H1 (cell line): Measurements from ENCODE around the gene RAB11B. TPM values are rescaled to one million over a fixed set of nuclear protein-coding genes. Genes with fewer than 3 reads are reported as not detected.
"Not testable (repeated sequence)": the region's sequence is repeated elsewhere in the genome, so short reads cannot be mapped to it uniquely, and the experiment has no call there.

Source experiments
- CTCF ChIA-PET: fragments of 300-600 bp; sonication (Branson Sonifier 250); formaldehyde crosslinking; loops from one replicate; lab custom pipeline; 2021; ENCODE audit not compliant: partially characterized antibody; lab: Charles Lee
- POLR2A ChIA-PET: fragments of 300-600 bp; sonication (Branson Sonifier 250); formaldehyde crosslinking; loops from one replicate; lab custom pipeline; 2021; ENCODE audit warnings: inconsistent platforms; ENCODE audit not compliant: partially characterized antibody; lab: Charles Lee
- DNase-seq, 2 experiments: peaks; one replicate each; pipeline versions ENCODE4 v3.0.0 to v3.0.0-alpha.2; 2010 to 2022; ENCODE audit warnings: low spot score in 2 of 2, low read depth in 1 of 2, mixed read lengths in 1 of 2
- FAIRE-seq: peaks from 2 replicates; lab custom pipeline; 2011; peaks lifted over from hg19 to GRCh38; lab: Jason Lieb, UNC
- H2AFZ ChIP-seq: 2 replicates; pipeline ENCODE4 v1.8.1; 2012; ENCODE audit warnings: low read length, inconsistent platforms
- H2AK5ac ChIP-seq: 2 replicates; pipeline ENCODE4 v1.6.1; 2013; ENCODE audit warnings: low read depth, low read length
- H2BK120ac ChIP-seq: replicated peaks from 2 replicates; pipeline ENCODE3; 2013; ENCODE audit warnings: low read depth, low read length, inconsistent platforms
- H2BK12ac ChIP-seq: 2 replicates; pipeline ENCODE4 v1.6.1; 2013; ENCODE audit warnings: low read depth, low read length
- H2BK15ac ChIP-seq: 2 replicates; pipeline ENCODE4 v1.6.1; 2013; ENCODE audit warnings: low read length
- H2BK20ac ChIP-seq: 2 replicates; pipeline ENCODE4 v1.6.1; 2013; ENCODE audit warnings: low read length
- H2BK5ac ChIP-seq: 2 replicates; pipeline ENCODE4 v1.6.1; 2013; ENCODE audit warnings: low read depth, low read length
- H3K14ac ChIP-seq: 2 replicates; pipeline ENCODE4 v1.6.1; 2013; ENCODE audit warnings: inconsistent platforms; ENCODE audit not compliant: insufficient read length
- H3K18ac ChIP-seq: 2 replicates; pipeline ENCODE4 v1.6.1; 2013; ENCODE audit warnings: low read length; ENCODE audit errors: extremely low read depth
- H3K23ac ChIP-seq: 2 replicates; pipeline ENCODE4 v1.6.1; 2013; ENCODE audit warnings: inconsistent platforms; ENCODE audit not compliant: insufficient read length
- H3K23me2 ChIP-seq: 2 replicates; pipeline ENCODE4 v1.6.1; 2013; ENCODE audit warnings: low read depth, low read length
- H3K27ac ChIP-seq: 2 replicates; pipeline ENCODE4 v1.6.1; 2011; ENCODE audit warnings: low read depth, low read length, inconsistent platforms
- H3K27me3 ChIP-seq, 4 experiments: replicated peaks in 1 of 4; 1 replicate in 1 of 4; 2 replicates in 3 of 4; pipeline versions ENCODE4 v1.6.1 to v1.8.1; 2011 to 2013; ENCODE audit warnings: low read length in 3 of 4, mild to moderate bottlenecking in 3 of 4, inconsistent platforms in 2 of 4, mixed read lengths in 2 of 4, moderate library complexity in 1 of 4; ENCODE audit not compliant: control insufficient read depth in 3 of 4, insufficient read depth in 3 of 4; ENCODE audit errors: extremely low read depth in 1 of 4
- H3K36me3 ChIP-seq, 4 experiments: 2 replicates each; pipeline versions ENCODE4 v1.6.1 to v1.8.1; 2011 to 2013; ENCODE audit warnings: mild to moderate bottlenecking in 4 of 4, low read length in 3 of 4, moderate library complexity in 2 of 4, control low read depth in 1 of 4, inconsistent platforms in 1 of 4; ENCODE audit not compliant: insufficient read depth in 4 of 4, control insufficient read depth in 2 of 4
- H3K4ac ChIP-seq: replicated peaks from 2 replicates; pipeline ENCODE3; 2013; ENCODE audit warnings: low read length, low read depth, mixed read lengths, inconsistent platforms; ENCODE audit not compliant: insufficient read length
- H3K4me1 ChIP-seq, 4 experiments: replicated peaks in 1 of 4; 1 replicate in 1 of 4; 2 replicates in 3 of 4; pipeline versions ENCODE4 v1.6.1 to v1.8.1; 2011 to 2013; ENCODE audit warnings: low read length in 3 of 4, inconsistent platforms in 2 of 4, mixed read lengths in 1 of 4; ENCODE audit not compliant: insufficient read depth in 4 of 4, control insufficient read depth in 3 of 4
- H3K4me2 ChIP-seq, 2 experiments: 2 replicates each; pipeline versions ENCODE4 v1.6.1 to v1.8.1; 2011 to 2013; ENCODE audit warnings: low read depth in 2 of 2, low read length in 2 of 2, control low read depth in 1 of 2, inconsistent platforms in 1 of 2, mild to moderate bottlenecking in 1 of 2; ENCODE audit not compliant: insufficient read depth in 1 of 2
- H3K4me3 ChIP-seq, 4 experiments: fragments of 200-600, 300-600 bp in 1 of 4; sonication (generic), shearing (Covaris generic), sonication (Bioruptor Twin) in 1 of 4; 2 replicates each; pipeline versions ENCODE4 v1.5.1 to v1.8.1; 2011 to 2016; ENCODE audit warnings: low read length in 4 of 4, low read depth in 3 of 4, control low read depth in 2 of 4, inconsistent platforms in 2 of 4, mild to moderate bottlenecking in 2 of 4, mixed read lengths in 1 of 4, moderate library complexity in 1 of 4; ENCODE audit not compliant: insufficient read depth in 2 of 4; ENCODE audit errors: extremely low read depth in 1 of 4
- H3K56ac ChIP-seq: replicated peaks from 2 replicates; pipeline ENCODE3; 2013; ENCODE audit warnings: low read depth, mild to moderate bottlenecking, mixed read lengths, low read length, inconsistent platforms; ENCODE audit not compliant: insufficient read length
- H3K79me1 ChIP-seq: 2 replicates; pipeline ENCODE4 v1.6.1; 2013; ENCODE audit warnings: low read depth, low read length, control low read depth
- H3K79me2 ChIP-seq, 2 experiments: 2 replicates each; pipeline versions ENCODE4 v1.6.1 to v1.8.1; 2012 to 2013; ENCODE audit warnings: low read length in 2 of 2, mild to moderate bottlenecking in 2 of 2, inconsistent platforms in 1 of 2; ENCODE audit not compliant: insufficient read depth in 2 of 2, control insufficient read depth in 1 of 2
- H3K9ac ChIP-seq, 4 experiments: replicated peaks in 1 of 4; 1 replicate in 1 of 4; 2 replicates in 3 of 4; pipeline versions ENCODE4 v1.6.1 to v1.8.1; 2011 to 2013; ENCODE audit warnings: low read depth in 3 of 4, low read length in 3 of 4, control low read depth in 2 of 4, mild to moderate bottlenecking in 2 of 4, moderate library complexity in 2 of 4, inconsistent platforms in 1 of 4; ENCODE audit errors: extremely low read depth in 1 of 4
- H3K9me3 ChIP-seq, 2 experiments: 2 replicates each; pipeline versions ENCODE4 v1.6.1 to v1.8.1; 2012 to 2013; ENCODE audit warnings: mild to moderate bottlenecking in 2 of 2, moderate library complexity in 2 of 2, control low read depth in 1 of 2, inconsistent platforms in 1 of 2, low read depth in 1 of 2, low read length in 1 of 2, mixed read lengths in 1 of 2; ENCODE audit not compliant: insufficient read depth in 2 of 2
- H4K20me1 ChIP-seq, 2 experiments: replicated peaks in 1 of 2; 2 replicates each; pipeline versions ENCODE3 to v1.8.1; 2011 to 2013; ENCODE audit warnings: inconsistent platforms in 2 of 2, low read length in 2 of 2, mild to moderate bottlenecking in 1 of 2; ENCODE audit not compliant: insufficient read depth in 2 of 2, control insufficient read depth in 1 of 2
- H4K5ac ChIP-seq: 2 replicates; pipeline ENCODE4 v1.6.1; 2013; ENCODE audit warnings: low read length, low read depth, mixed read lengths, inconsistent platforms; ENCODE audit not compliant: insufficient read length
- H4K8ac ChIP-seq: 2 replicates; pipeline ENCODE4 v1.8.0; 2013; ENCODE audit warnings: mild to moderate bottlenecking, moderate library complexity, low read length, inconsistent platforms; ENCODE audit not compliant: insufficient read depth; ENCODE audit errors: extremely low read depth
- H4K91ac ChIP-seq: replicated peaks from 2 replicates; pipeline ENCODE3; 2013; ENCODE audit warnings: low read length, mixed read lengths, inconsistent platforms; ENCODE audit not compliant: insufficient read length
- ASH2L ChIP-seq: fragments of 200-600, 300-600 bp; sonication (generic); IDR thresholded peaks from one replicate; pipeline ENCODE4 v1.7.1; 2017; ENCODE audit warnings: low read length
- HDAC2 ChIP-seq, 2 experiments: fragments of 300-600 bp in 1 of 2; sonication (generic) in 1 of 2; IDR thresholded peaks; 2 replicates each; pipeline ENCODE4 v1.6.1; 2011 to 2012; ENCODE audit warnings: low read depth in 2 of 2, low read length in 2 of 2, mild to moderate bottlenecking in 2 of 2, moderate library complexity in 2 of 2, borderline replicate concordance in 1 of 2, inconsistent platforms in 1 of 2
- WGBS, 2 experiments: shearing (Covaris generic) in 1 of 2; methylation state at CpG; one replicate each; pipeline versions ENCODE4 v1.1.6 to v1.1.7; 2013 to 2015; ENCODE audit warnings: low lambda C conversion rate in 2 of 2, mixed read lengths in 2 of 2, inconsistent platforms in 1 of 2, low coverage in 1 of 2, missing lambda C conversion rate in 1 of 2; ENCODE audit not compliant: insufficient replicate concordance in 2 of 2, insufficient coverage in 1 of 2, insufficient read length in 1 of 2; ENCODE audit errors: extremely low coverage in 1 of 2, missing lambda C conversion rate in 1 of 2; 5-methylcytosine and 5-hydroxymethylcytosine counted together
- polyA plus RNA-seq, 7 experiments: library from polyadenylated mRNA; depleted of rRNA in 3 of 7; stranded (reverse) in 5 of 7; unstranded in 2 of 7; fragments of >200 nt in 5 of 7; fragments of 200-250 nt in 2 of 7; gene quantifications; 1 replicate in 5 of 7; 2 replicates in 1 of 7; 4 replicates in 1 of 7; pipeline versions ENCODE4 v1.2.1 to v1.2.3, GENCODE V29; 2011 to 2013; ENCODE audit warnings: missing spikeins in 2 of 7, mixed read lengths in 2 of 7
- total RNA-seq: library from RNA; stranded (reverse); fragmentation: NEBNext Ultra II Directional; extraction: Animal tissue kit (Norgen Biotek cat#: 25700); gene quantifications from 2 replicates; pipeline ENCODE4 v1.2.1, GENCODE V29; 2021

The RAB11B gene
- total and polyA plus RNA-seq, 2 of the 8 experiments (the other 6 are each of a cell fraction or from before 2014, with no cell fraction given) = 50.2 to 85.8 TPM

GRCh38 chr19:8444140-8444676 lies 54.0 kb downstream of the RAB11B start:
- peak overlapping the region; percentile 70 to 78 for H3K4me2 ChIP-seq
- H2BK20ac ChIP-seq, DNase-seq, H3K4ac ChIP-seq, H3K14ac ChIP-seq, H3K23me2 ChIP-seq, H3K9me3 ChIP-seq, H4K91ac ChIP-seq, H2BK12ac ChIP-seq, H3K27me3 ChIP-seq, H3K23ac ChIP-seq, H2BK120ac ChIP-seq, H3K79me1 ChIP-seq, H3K56ac ChIP-seq, H2AK5ac ChIP-seq, FAIRE-seq: not testable (repeated sequence)
- peak overlapping the region; percentile 76 for H4K5ac ChIP-seq
- peak overlapping the region; percentile 71 for H2BK5ac ChIP-seq
- H2BK15ac ChIP-seq = 0 out of 2 replicates have a peak overlapping the region, but pooled peaks have one; percentile 25
- peak overlapping the region; percentile 76; the same call in 1 of the 2 replicates for H4K8ac ChIP-seq
- TF ChIP-seq HDAC2 (IDR thresholded peaks at IDR 0.05; ENCODE audit: borderline replicate concordance in 1 of 2, low read depth in 2 of 2, low read length in 2 of 2) = 0 out of 4 replicates have a peak, but pooled peaks of 1 of the 2 experiments have one; percentile 12
- TF ChIP-seq ASH2L = peak; percentile 63
- peaks cover 6 to 23% (median 15%) of the 10 kb centered on the region in 4 experiments for H3K4me1 ChIP-seq
- peaks cover 10 to 21% of the 10 kb centered on the region in 2 experiments for H4K20me1 ChIP-seq
- peaks cover 39 to 44% of the 10 kb centered on the region in 2 experiments for H3K79me2 ChIP-seq
- H3K36me3 ChIP-seq = peaks cover 0 to 22% (median 1%) of the 10 kb centered on the region in 4 experiments; a peak in 2 of 8 replicates
- ChIA-PET POLR2A (interaction anchor here (0.5 to 8.0 kb wide), 23 partner anchors 7 to 546 kb away, joined by 3 to 63 read pairs (median 5); partner anchors contain the start of genes MARCHF2, RAB11B and ZNF414), CTCF (interaction anchor here (0.6 to 1.5 kb wide), 4 partner anchors 27 to 309 kb away, joined by 3 to 7 read pairs (median 3); no protein-coding TSS in a partner anchor)
- H3K18ac ChIP-seq = peak overlapping the region; percentile 84
- H3K27ac ChIP-seq = peak overlapping the region; percentile 58; the same call in 1 of the 2 replicates
- WGBS, 2 experiments = 44% methylated on average over 32 of the region's 32 CpGs; no CpG with 5 or more reads in 1 of the 2 experiments
- peak overlapping the region; percentile 85 to 93 (median 88) for H3K4me3 ChIP-seq
- peak overlapping the region; percentile 35 for H2AFZ ChIP-seq
- peak overlapping the region; percentile 86 to 99 (median 93) for H3K9ac ChIP-seq
